Esophagus squamous epithelium (tissue), 5 donors: ENCODE measurements around the gene SLBP. TPM values are rescaled to one million over a fixed set of nuclear protein-coding genes. Genes with fewer than 3 reads are reported as not detected.

ENCODE experiments used
- DNase-seq: peaks from one replicate; lab custom pipeline; 2025; lab: John Stamatoyannopoulos, UW
- H3K27ac ChIP-seq, 4 donors: fragments of 200-600 bp; sonication (generic); one replicate each; pipeline ENCODE4 v1.5.1; 2016 to 2019; ENCODE audit warnings: mild to moderate bottlenecking in 1 of 4
- H3K27me3 ChIP-seq, 4 donors: fragments of 200-600 bp; sonication (generic); 1 replicate in 3 of 4; 2 replicates in 1 of 4; pipeline versions ENCODE4 v1.5.1 to v1.6.0; 2017 to 2021; ENCODE audit warnings: antibody characterized with exemption in 1 of 4
- H3K36me3 ChIP-seq, 3 donors: fragments of 200-600 bp; sonication (generic); one replicate each; pipeline ENCODE4 v1.5.1; 2016 to 2019
- H3K4me1 ChIP-seq, 3 donors: fragments of 200-600 bp; sonication (generic); one replicate each; pipeline ENCODE4 v1.5.1; 2017 to 2019
- H3K4me3 ChIP-seq, 4 donors: fragments of 200-600 bp; sonication (generic); 1 replicate in 3 of 4; 2 replicates in 1 of 4; pipeline ENCODE4 v1.5.1; 2016 to 2019; ENCODE audit warnings: mild to moderate bottlenecking in 2 of 4, moderate library complexity in 1 of 4
- H3K9me3 ChIP-seq, 3 donors: fragments of 200-600 bp; sonication (generic); one replicate each; pipeline ENCODE4 v1.5.1; 2016 to 2019
- POLR2A ChIP-seq, 4 donors: fragments of 450-650 bp; IDR thresholded peaks; one replicate each; pipeline ENCODE4 v1.6.1; 2017; ENCODE audit warnings: antibody characterized with exemption in 4 of 4, mild to moderate bottlenecking in 4 of 4, moderate library complexity in 3 of 4
- WGBS, 2 donors: methylation state at CpG; one replicate each; pipeline ENCODE4 v1.1.5; 2018; 5-methylcytosine and 5-hydroxymethylcytosine counted together
- intact Hi-C: fragments of 100-400 bp; cut with DNase I; formaldehyde crosslinking; loops from one replicate; pipeline ENCODE4 v1.15.0; 2022
- total RNA-seq, 4 donors: library from RNA; depleted of rRNA; stranded (reverse); fragments of >200 nt; gene quantifications; one replicate each; pipeline ENCODE4 v1.1.0, GENCODE V29; 2016
- TF ChIP-seq, protein P1 (sequence below), 6 experiments: fragments of 450-650 bp in 4 of 6; fragments of 200-600 bp in 2 of 6; sonication (generic) in 2 of 6; IDR thresholded peaks; one replicate each; pipeline ENCODE4 v1.5.1; 2016 to 2019; ENCODE audit warnings: antibody characterized with exemption in 6 of 6, mild to moderate bottlenecking in 4 of 6, moderate library complexity in 4 of 6
- donor health status: DM: yes; HTN: yes; CAD: no.

Gene SLBP
- total RNA-seq, 4 donors from 2014 or later: 32.4 to 60.1 (median 48.6) TPM

DNA sequence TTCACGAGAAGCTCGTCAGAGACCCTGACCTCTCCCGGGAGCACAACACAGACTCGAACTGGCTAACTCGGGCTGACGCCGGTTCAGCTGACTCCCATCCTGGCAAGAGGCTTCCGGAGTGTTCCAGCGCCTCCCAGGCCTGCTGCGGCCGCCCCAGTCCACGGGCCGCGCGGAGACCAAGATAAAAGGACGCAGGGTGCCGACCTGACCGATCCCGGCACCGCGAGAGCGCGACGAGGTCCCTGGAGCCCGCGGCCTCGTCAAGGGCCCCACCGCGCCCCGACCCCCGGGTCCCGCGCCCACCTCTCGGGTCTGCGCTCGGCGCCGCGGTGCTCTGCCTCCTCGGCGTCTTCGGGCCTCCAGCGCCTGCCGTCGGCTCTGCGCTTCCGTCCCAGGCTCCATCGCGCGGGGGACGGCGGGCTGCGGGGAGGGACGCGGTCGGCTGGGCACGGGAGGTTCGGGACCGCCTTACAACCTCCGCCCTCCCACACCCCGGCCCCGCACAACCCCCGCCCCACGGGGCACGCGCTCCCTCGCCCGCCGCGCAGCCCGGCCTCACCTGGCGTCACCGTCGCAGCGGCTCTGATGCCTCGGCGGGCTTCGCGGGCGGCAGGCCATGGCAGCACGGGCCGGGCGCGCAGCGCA lies 426 bp downstream of the SLBP start:
- Histone ChIP-seq H3K4me3 (peak overlapping the region; percentile 81 to 98 (median 91)), H3K36me3 (peaks cover 0 to 28% (median 0%) of the 10 kb centered on the region in 3 donors), H3K27ac (peak overlapping the region; percentile 95 to 100 (median 98)), H3K9me3 (no peaks in the 10 kb centered on the region), H3K4me1 (peaks cover 16 to 78% (median 32%) of the 10 kb centered on the region in 3 donors), H3K27me3 (no peaks in the 10 kb centered on the region)
- WGBS, 2 donors: 0% methylated on average over 5 to 9 of the region's 85 CpGs
- no peak for DNase-seq
- TF ChIP-seq POLR2A (IDR thresholded peaks at IDR 0.05): no peak
- TF ChIP-seq, protein P1, sequence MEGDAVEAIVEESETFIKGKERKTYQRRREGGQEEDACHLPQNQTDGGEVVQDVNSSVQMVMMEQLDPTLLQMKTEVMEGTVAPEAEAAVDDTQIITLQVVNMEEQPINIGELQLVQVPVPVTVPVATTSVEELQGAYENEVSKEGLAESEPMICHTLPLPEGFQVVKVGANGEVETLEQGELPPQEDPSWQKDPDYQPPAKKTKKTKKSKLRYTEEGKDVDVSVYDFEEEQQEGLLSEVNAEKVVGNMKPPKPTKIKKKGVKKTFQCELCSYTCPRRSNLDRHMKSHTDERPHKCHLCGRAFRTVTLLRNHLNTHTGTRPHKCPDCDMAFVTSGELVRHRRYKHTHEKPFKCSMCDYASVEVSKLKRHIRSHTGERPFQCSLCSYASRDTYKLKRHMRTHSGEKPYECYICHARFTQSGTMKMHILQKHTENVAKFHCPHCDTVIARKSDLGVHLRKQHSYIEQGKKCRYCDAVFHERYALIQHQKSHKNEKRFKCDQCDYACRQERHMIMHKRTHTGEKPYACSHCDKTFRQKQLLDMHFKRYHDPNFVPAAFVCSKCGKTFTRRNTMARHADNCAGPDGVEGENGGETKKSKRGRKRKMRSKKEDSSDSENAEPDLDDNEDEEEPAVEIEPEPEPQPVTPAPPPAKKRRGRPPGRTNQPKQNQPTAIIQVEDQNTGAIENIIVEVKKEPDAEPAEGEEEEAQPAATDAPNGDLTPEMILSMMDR (IDR thresholded peaks at IDR 0.05): no peak
- intact Hi-C loops: no loop called here

DNA sequence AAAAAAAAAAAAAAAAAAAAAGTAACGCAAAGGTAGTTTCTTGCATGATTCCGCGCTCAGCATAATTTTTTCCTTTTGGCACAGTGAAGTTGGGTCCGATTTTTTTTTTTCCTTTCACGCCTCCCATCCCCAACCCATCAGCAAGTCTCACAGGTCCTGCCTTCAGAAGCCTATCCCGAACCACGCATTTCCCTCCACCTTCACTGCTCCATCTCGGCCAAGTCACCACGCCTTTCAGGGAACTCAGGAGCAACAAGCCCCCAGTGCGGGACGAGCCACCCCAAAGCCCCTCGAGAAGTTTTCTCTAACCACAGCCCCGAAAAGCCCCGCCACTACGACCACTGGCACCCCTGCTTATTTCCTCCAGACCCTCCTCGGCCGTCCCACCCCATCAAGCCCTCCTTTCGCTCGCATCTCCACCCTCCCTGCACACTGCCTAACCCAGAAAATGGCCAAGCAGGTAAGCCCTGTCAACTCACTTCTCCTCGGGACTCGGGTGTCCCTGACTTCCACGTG lies 1.0 kb downstream of the SLBP start:
- intact Hi-C loops: no loop called here
- no peak for DNase-seq
- WGBS, 2 donors: 3 to 5% methylated on average over 22 of the region's 22 CpGs
- no peaks in the 10 kb centered on the region for H3K27me3 ChIP-seq
- peak overlapping the region; percentile 81 to 98 (median 91) for H3K4me3 ChIP-seq
- H3K9me3 ChIP-seq: no peaks in the 10 kb centered on the region
- peaks cover 16 to 72% (median 32%) of the 10 kb centered on the region in 3 donors for H3K4me1 ChIP-seq
- no peak for TF ChIP-seq POLR2A (IDR thresholded peaks at IDR 0.05)
- TF ChIP-seq, protein P1 (IDR thresholded peaks at IDR 0.05): no peak
- peak overlapping the region; percentile 95 to 100 (median 98) for H3K27ac ChIP-seq
- peaks cover 0 to 28% (median 1%) of the 10 kb centered on the region in 3 donors for H3K36me3 ChIP-seq

DNA sequence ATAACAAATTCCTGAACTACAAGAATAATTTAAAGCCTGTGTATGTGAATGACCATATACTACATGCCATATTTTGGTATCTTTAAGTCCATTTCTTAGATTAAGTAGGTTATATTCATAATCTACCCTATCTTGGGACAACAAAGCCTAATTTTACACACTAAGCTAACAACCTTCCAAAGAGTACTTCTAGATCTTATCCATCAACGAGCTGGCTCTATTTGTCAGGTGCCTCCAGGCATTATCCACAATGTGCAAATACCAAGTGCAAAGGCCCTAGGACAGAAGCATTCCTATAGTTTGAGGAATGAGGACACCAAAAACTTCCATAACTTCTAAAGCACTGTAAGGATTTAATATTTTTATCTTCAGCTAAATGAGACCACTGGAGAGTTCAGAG lies 3.5 kb downstream of the SLBP start:
- Histone ChIP-seq H3K4me3 (no peak overlapping the region), H3K9me3 (no peaks in the 10 kb centered on the region), H3K4me1 (peaks cover 8 to 49% (median 21%) of the 10 kb centered on the region in 3 donors), H3K36me3 (peaks cover 0 to 47% (median 4%) of the 10 kb centered on the region in 3 donors), H3K27me3 (no peaks in the 10 kb centered on the region), H3K27ac (no peak overlapping the region)
- intact Hi-C loops: no loop called here
- 25 to 31% methylated on average over 1 of the region's 1 CpG for WGBS, 2 donors
- DNase-seq: no peak
- TF ChIP-seq, protein P1 (IDR thresholded peaks at IDR 0.05): no peak
- no peak for TF ChIP-seq POLR2A (IDR thresholded peaks at IDR 0.05)

DNA sequence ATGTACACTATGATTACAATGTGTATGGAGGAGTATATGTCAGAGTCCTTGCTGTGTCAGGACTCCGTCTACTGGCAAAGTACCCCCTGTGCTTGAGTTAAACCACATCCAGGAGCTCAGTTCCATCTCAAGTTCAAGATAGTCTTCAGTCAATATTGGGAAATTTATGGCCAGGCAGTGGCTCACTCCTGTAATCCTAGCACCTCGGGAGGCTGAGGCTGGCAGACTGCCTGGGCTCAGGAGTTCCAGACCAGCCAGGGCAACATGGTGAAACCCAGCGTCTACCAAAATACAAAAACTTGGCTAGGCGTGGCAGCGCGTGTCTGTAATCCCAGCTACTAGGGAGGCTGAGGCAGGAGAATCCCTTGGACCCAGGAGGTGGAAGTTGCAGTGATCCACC lies 5.8 kb downstream of the SLBP start:
- peaks cover 0 to 69% (median 4%) of the 10 kb centered on the region in 3 donors for H3K36me3 ChIP-seq
- no peaks in the 10 kb centered on the region for H3K9me3 ChIP-seq
- no peak for DNase-seq
- no peak overlapping the region for H3K27ac ChIP-seq
- 87 to 100% methylated on average over 1 to 5 of the region's 6 CpGs for WGBS, 2 donors
- no peaks in the 10 kb centered on the region for H3K27me3 ChIP-seq
- intact Hi-C loops: no loop called here
- H3K4me1 ChIP-seq: peaks cover 0 to 56% (median 15%) of the 10 kb centered on the region in 3 donors
- H3K4me3 ChIP-seq: no peak overlapping the region
- TF ChIP-seq, protein P1 (IDR thresholded peaks at IDR 0.05): no peak
- TF ChIP-seq POLR2A (IDR thresholded peaks at IDR 0.05): no peak

DNA sequence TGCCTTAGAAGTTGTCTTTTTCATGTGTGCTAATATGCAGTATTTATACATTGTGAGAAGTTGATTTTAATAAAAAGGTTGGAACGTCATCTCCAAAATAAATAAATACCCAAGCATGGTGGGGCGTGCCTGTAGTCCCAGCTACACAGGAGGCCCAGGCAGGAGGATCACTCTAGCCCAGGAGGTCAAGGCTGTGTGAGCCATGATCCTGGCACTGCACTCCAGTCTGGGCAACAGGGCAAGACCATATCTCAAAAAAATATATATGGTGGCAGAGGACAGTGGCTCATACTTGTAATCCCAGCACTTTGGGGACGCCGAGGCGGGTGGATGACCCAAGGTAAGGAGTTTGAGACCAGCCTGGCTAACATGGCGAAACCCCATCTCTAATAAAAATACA lies 6.4 kb downstream of the SLBP start:
- intact Hi-C loops: no loop called here
- no peaks in the 10 kb centered on the region for H3K27me3 ChIP-seq
- peaks cover 0 to 76% (median 4%) of the 10 kb centered on the region in 3 donors for H3K36me3 ChIP-seq
- H3K4me3 ChIP-seq: no peak overlapping the region
- no peak for TF ChIP-seq POLR2A (IDR thresholded peaks at IDR 0.05)
- TF ChIP-seq, protein P1 (IDR thresholded peaks at IDR 0.05): no peak
- WGBS, 2 donors: 93 to 96% methylated on average over 6 of the region's 6 CpGs
- peaks cover 0 to 50% (median 11%) of the 10 kb centered on the region in 3 donors for H3K4me1 ChIP-seq
- DNase-seq: no peak
- no peak overlapping the region for H3K27ac ChIP-seq
- H3K9me3 ChIP-seq: no peaks in the 10 kb centered on the region
